ENCODE measurements around the gene CLIP2.

DNA sequence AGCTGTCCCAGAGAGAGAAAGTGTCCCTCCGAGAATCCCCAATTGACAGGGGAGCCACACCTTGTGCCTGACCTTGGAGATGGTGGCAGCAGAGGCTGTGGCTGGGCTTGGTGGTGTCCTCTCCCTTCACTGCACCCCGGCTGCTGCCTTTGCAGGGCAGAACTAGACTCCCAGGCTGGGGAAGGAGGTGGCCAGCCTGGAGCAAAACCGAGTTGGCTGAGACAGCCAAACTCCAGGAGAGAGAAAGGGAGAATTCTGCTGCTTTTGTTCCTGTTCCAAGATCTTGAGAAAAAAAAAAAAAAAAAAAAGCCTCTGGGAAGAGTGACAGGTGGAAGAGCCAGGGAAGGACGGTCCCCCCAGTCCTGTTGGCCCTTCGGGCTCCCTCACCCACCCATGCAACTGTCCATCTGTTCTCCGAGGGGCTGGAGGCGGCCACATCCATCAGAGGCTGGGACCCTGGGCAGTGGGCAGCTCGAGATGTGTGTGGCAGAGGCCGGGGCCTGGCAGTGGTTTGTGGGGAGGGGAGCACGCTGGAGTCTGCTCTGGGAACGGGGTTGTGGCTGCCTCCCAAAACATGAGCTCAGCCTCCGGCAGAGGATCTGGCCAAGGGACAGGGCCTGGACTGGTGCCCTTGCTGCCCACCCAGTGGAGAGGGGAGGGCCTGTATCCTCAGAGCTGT lies 35.5 kb downstream of the CLIP2 start:
- TF ChIP-seq CTBP1 (IDR thresholded peaks at IDR 0.05; ENCODE audit: borderline replicate concordance) (no peak), SP1 (IDR thresholded peaks at IDR 0.05) (no peak), ELF4 (IDR thresholded peaks at IDR 0.05) (no peak), BHLHE40 (IDR thresholded peaks at IDR 0.05; ENCODE audit: borderline replicate concordance) (no peak), FOXM1 (IDR thresholded peaks at IDR 0.05; ENCODE audit: borderline replicate concordance) (no peak), TARDBP (IDR thresholded peaks at IDR 0.05) (no peak), HDGF (IDR thresholded peaks at IDR 0.05; ENCODE audit: borderline replicate concordance) (no peak), SUZ12 (IDR thresholded peaks at IDR 0.05) (no peak), ARNT (IDR thresholded peaks at IDR 0.05) (no peak), NFRKB (IDR thresholded peaks at IDR 0.05) (no peak), FOXK2 (IDR thresholded peaks at IDR 0.05) (no peak), FOXA1 (IDR thresholded peaks at IDR 0.05) (no peak), ZNF384 (IDR thresholded peaks at IDR 0.05) (no peak)
- TF ChIP-seq, protein P1, sequence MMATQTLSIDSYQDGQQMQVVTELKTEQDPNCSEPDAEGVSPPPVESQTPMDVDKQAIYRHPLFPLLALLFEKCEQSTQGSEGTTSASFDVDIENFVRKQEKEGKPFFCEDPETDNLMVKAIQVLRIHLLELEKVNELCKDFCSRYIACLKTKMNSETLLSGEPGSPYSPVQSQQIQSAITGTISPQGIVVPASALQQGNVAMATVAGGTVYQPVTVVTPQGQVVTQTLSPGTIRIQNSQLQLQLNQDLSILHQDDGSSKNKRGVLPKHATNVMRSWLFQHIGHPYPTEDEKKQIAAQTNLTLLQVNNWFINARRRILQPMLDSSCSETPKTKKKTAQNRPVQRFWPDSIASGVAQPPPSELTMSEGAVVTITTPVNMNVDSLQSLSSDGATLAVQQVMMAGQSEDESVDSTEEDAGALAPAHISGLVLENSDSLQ (IDR thresholded peaks at IDR 0.05) = no peak

Data from HEK293T (cell line).